SK-N-DZ (cell line): ENCODE data around the gene PQBP1.

ENCODE experiments used
- DNase-seq: peaks from one replicate; pipeline ENCODE4 v3.0.0-alpha.2; 2015; ENCODE audit warnings: low spot score

The PQBP1 gene

GRCh38 chrX:48920718-48921104, 23.0 kb downstream of the PQBP1 start:
- DNase-seq = no peak

DNA sequence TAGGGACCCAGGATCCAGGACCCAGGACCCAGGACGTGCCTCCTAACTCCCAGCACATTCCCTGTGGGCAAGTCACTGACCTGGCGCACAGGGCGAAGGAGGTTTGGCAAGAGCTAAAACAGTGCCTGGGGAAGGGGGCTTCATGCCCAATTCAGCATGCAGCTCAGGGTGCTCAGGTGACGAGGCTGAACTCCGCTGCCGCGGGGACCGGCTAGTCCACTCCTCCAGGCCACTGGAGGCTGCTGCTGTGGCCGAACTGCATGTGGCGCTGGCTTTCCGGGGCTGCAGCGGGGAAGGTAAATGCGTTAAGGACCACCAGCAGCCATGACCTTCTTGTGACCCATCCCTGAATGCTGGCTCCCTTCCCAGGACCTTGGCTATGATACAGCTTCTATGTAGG, 26.0 kb downstream of the PQBP1 start:
- no peak for DNase-seq

- DNase-seq = no peak
Measured at GRCh38 chrX:48924270-48924669, 26.5 kb downstream of the PQBP1 start.

- no peak for DNase-seq
Measured at GRCh38 chrX:48927123-48927522, 29.4 kb downstream of the PQBP1 start.

DNA sequence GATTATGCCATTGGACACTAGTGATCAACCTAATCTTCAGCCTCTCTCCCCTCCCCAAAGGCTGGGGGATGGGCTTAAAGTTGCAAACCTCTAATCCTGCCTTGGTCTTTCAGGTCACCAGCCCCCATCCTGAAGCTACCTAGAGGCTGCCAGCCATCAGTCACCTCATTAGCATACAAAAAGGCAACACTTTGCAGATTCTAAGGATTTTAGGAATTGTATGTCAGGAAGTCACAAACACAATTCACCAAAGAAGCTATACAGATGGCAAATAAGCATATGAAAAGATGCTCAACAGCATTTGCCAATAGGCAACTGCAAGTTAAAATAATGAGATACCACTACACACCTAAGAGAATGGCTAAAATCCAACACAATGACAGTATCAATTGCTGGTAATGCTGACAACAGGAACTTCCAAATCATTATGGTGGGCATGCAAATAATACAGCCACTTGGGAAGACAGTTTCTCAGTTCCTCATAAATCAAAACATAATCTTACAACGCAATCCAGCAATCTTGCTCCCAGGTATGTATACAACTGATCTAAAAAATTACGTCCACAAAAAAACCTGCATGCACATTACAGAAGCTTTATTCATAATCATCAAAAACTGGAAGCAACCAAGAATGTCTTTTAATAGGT, 30.1 kb downstream of the PQBP1 start:
- no peak for DNase-seq

DNA sequence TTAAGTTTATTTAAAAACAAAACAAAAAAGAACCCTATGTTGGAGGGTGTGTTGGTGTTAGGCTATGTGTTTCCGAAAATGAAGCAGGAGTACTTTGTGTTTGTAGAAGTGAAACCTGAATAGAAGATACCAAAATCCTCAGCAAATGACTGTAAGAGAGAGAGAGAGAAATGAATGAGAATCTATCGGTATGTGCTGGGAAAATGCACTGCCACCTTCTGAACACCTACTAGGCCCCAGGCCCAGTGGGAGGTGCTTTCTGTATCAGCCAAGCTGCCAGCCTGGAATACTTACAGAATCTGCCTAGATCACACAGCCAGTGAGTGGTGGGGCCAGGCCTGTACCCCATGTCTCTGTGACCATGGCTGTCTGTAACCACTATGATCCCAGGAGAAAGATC, 36.0 kb downstream of the PQBP1 start:
- no peak for DNase-seq

GRCh38 chrX:48934581-48935300, 37.0 kb downstream of the PQBP1 start:
- no peak for DNase-seq

DNA sequence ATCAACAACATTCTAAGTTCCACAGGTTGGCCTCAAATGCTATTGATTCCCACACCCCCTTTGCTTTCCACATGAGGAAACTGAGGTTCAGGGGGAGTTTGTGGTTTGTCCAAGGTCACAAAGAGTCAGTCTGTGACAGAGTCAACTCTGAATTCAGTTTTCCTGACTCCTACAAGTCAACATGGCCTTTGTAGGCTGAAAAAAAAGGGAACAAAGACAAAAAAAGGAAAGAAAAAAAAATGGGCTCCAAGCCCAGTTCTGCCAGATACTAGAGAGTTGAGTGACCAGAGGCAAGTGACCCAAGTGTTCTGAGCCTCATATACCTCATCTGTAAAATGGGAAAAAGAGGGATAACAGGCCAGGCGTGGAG, 37.6 kb downstream of the PQBP1 start:
- DNase-seq = no peak

DNA sequence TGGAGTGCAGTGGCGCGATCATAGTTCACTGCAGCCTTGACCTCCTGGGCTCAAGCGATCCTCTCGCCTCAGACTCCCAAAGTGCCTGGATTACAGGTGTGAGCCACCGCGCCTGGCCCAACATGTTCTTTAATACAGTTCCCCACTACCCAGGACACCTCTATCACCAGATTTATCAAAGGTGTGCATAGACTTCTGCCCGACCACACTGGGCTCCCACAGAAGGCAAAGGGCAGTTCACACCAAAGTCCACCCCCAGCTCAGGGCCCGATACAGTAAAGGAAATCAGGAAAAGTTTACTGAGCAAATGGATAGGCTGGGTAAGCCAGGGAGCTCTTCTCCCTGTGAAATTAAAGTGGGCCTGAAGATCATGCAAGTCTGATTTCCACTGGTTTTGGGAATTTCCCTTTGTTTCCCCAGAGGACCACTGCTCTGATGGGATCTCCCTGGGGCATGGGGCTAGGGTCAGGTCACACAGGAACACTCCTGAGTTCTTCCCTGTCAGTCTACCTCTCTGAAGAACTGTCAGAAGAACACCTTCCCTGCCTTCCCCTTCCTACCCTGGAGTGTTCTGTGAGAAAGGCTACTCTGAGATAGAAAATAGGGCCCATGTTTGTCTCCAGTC, 38.8 kb downstream of the PQBP1 start:
- DNase-seq = no peak

DNA sequence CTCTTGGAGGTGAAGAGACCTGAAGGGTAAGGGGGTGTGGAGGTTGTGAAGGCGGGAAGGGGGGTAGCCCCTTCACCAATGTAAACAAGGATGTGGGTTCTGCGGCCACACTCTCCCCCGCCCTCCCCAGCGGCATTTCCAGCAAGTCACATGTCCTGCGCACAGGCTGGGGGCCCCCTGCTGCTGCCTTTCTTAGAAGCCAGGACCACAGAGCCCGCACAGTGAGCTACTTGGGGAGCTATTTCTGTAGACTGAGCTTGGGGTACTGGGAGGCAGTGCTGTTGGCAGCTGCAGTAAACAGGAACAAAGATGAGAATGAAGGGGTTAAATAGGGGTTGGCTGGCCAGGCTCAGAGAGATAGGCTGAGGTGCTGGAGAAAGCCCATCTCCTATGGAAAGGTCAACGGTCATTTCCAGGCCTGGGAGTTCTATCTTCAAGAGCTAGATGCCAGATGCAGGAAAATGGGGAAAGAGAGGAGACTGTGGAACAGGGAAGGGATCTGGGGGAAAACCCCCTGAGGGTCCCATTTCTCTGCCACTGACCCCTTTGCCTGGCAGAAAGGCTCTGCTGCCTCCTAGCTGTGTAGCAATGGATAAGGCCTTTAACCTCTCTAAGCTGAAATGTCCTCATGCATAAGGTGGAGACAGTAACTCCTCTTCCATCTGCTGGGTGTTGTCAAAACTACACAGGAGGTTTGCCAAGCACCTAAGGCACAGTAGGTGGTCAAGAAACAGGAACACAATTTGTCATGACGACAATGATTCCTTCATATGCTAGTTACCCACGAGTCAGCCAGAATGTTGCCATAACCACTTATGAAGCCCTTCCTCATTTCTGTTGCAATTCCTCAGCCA, 39.6 kb downstream of the PQBP1 start:
- no peak for DNase-seq

- DNase-seq = no peak
Measured at GRCh38 chrX:48938721-48939425, 41.1 kb downstream of the PQBP1 start.

GRCh38 chrX:48939524-48940228, 41.9 kb downstream of the PQBP1 start:
- no peak for DNase-seq

- no peak for DNase-seq
Measured at GRCh38 chrX:48940404-48940955, 42.8 kb downstream of the PQBP1 start.

DNA sequence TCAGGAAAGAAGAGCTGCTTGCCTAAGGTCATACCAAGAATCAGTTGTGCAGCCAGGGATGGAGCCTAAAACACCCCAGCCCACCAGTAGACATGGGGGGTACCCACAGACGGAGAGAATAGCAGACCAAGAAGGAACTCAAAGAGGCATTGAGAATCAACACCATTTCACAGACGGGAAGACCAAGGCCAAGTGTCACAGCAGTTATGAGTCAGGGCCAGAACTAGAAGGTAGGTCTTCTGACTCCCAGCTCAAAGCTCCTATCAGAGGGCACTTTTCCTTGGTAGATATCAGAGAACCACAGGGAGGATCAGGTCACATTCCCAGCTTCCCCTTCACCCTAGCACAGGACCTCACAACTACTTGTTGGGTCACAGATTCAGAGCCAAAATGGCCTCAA, 45.2 kb downstream of the PQBP1 start:
- DNase-seq = no peak

DNA sequence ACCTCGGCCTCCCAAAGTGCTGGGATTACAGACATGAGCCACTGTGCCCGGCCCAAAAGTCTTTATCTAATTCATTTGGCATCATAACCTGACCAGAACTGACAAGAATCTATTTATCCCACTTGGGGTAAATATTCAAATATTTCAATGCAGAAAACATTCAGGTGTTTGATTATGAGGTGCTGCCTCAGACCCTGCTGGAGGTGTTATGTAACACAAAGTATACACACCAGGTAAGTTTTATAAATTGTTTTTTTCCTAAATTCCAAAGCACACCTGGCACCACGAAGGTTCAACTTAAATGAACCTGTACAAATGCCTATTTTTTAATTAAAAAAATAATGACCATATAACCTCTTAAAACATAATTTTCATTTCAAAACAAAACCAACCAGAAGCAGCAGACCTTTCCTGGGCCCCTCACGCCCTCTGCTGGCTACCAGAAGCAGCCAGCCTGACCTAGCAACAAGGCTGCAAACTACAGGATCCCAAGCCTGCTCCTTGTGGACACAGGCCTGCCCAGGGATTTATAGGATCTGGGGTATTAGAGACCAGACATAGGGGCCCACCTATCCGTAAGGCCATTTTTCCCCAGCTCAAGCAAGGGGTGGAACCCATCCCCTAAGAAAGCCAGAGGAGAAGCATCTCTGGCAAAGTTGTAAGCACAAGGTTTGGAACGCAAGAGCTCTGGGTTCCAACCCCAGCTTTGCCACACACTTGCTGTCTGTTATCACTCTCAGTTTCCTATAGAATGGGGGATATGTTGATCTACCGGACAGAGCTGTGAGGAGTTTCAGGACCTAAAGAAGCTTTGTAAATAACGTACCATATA, 48.0 kb downstream of the PQBP1 start:
- DNase-seq = peak; percentile 35

DNA sequence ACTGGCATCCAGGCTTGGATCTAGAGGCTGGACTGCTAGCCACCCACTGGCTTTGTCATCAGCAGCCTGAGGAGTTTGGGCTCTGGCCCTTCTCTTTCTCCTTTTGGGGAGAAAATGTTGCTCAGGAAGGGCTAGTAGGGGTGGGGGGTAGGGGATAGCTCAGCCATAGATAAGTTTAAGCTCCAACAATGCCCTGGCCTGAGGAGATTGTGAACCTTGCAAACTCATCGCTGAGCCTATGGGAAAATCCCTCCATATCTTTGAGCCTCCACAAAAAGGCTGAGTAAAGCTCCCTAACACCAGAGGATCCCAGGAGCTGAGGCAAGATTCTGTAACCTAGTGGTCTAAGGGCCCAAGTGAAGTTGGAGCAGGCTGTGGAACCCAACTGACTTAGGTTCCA, 50.9 kb downstream of the PQBP1 start:
- no peak for DNase-seq
